SK-N-SH (cell line): Measurements from ENCODE around the gene RAB33A.

Source experiments
- NRF1 ChIP-seq: IDR thresholded peaks from 2 replicates; pipeline ENCODE4 v1.6.1; 2012; ENCODE audit warnings: low read depth, mild to moderate bottlenecking, low read length
- POLR2AphosphoS5 ChIP-seq: IDR thresholded peaks from 2 replicates; pipeline ENCODE4 v1.6.1; 2012; ENCODE audit warnings: low read depth, low read length
- RCOR1 ChIP-seq: fragments of 150-350 bp; IDR thresholded peaks from 2 replicates; pipeline ENCODE4 v1.6.1; 2017; ENCODE audit warnings: antibody characterized with exemption, low read length
- YY1 ChIP-seq: IDR thresholded peaks from 2 replicates; pipeline ENCODE4 v1.4.0; 2012; ENCODE audit warnings: low read depth, mild to moderate bottlenecking
- TF ChIP-seq, protein P1 (sequence below): fragments of 200-600 bp; sonication (generic); IDR thresholded peaks from 2 replicates; pipeline ENCODE4 v1.6.1; 2017; ENCODE audit warnings: antibody characterized with exemption, mild to moderate bottlenecking, moderate library complexity

DNA sequence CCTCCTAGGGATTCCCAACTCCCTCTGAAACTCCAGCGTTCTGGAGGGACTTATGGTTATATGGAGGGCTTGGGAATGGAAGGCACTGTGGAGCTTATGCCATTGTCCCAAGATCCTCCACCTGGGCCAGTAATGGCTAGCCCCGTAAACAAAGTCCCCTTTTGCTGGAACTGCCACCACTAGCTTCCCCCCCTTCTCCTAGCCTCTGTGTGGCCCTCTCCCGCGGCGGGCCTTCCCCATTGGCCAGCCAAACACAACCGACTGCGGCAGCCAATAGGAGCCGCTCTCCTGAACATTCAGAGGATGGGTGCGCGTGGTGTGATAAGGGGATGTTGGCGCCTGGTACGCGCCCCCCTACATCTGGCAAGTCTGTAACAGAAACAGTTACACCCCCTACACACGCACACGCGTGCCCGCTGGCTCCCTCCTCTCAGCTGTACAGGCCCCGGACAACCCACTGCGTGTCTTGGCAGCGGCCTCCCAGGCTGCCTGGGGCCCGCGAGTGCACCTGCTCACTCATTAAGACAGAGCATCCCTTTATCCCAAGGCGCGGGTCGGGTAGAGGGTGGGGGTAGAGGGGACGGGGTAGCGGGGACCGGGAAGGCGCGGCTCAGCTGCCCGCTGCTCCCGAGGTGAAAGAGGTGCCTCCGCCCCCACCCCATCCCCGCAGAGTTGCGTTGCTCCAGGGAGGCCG lies 863 bp upstream of the RAB33A start:
- no peak for TF ChIP-seq NRF1
- TF ChIP-seq, protein P1, sequence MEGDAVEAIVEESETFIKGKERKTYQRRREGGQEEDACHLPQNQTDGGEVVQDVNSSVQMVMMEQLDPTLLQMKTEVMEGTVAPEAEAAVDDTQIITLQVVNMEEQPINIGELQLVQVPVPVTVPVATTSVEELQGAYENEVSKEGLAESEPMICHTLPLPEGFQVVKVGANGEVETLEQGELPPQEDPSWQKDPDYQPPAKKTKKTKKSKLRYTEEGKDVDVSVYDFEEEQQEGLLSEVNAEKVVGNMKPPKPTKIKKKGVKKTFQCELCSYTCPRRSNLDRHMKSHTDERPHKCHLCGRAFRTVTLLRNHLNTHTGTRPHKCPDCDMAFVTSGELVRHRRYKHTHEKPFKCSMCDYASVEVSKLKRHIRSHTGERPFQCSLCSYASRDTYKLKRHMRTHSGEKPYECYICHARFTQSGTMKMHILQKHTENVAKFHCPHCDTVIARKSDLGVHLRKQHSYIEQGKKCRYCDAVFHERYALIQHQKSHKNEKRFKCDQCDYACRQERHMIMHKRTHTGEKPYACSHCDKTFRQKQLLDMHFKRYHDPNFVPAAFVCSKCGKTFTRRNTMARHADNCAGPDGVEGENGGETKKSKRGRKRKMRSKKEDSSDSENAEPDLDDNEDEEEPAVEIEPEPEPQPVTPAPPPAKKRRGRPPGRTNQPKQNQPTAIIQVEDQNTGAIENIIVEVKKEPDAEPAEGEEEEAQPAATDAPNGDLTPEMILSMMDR: no peak
- TF ChIP-seq POLR2AphosphoS5: no peak
- TF ChIP-seq RCOR1: no peak
- TF ChIP-seq YY1: no peak
